ENCODE measurements around the gene FNDC7. TPM values are rescaled to one million over a fixed set of nuclear protein-coding genes. Genes with fewer than 3 reads are reported as not detected.

Gene FNDC7, protein sequence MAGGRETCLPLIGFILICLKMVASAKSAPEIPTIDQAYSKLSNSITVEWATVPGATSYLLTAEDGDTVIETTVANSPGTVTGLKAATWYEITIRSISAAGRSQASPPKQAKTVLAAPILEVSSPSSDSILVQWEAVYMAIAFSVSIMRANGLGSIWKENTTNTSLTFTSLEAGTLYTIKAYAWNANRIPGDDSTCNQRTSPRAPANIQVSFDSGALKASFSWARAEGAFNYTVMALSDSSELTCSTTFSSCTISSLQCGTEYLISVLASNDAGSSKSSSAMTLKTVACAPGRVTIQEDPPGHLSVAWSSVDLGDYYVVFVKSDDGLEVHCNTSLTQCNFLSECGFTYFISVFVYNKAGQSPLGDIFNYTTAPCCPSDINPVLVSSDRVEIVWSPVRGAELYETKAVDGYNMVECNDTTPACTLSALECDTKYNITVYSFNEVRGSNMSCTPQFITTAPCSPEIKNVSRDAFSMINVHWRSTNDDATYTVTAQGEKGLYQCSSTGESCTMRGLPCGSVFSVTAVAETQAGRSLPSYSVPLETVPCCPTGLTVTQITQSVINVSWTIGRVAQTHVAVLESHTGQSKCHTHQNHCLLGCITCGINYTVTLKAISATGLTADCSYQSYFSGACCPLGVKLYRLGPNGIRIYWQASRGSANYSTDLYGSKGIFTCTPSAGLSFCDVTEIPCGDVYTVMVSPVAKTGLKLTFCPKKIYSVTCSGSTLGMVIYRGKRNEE
- 0.34 and 0.37 TPM in 2 replicates for total RNA-seq (ENCODE audit: low replicate concordance)

DNA sequence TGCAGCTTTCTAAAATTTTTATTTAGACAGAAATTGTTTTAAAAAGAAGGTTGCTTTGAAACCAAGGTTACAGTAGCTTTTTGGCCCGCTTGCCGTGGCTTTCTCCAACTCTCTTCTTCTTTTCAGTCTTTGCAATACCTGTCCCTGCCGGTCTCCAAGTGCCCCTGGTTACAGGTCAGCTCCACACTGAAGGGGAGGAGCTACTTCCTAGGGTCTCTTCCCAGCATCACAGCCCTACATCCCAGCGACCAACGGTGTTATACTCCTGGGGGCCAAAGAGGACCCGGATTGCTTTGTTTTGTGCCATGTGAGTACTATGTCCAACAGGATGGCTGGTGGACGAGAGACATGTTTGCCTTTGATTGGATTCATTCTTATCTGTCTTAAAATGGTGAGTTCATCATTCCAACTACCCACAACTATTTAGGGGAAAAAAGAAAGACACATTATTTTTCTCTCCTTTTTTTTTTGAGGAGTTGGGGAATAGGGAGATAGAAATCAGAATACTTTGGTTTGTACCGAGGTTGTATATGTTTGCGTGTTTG, at the start of gene FNDC7:
Gene FNDC7, plus strand, starts transcription at position 303 of the 545 bp plus-strand sequence. Its CDS starts 26 bp downstream, at position 329.
- TF ChIP-seq EZH2phosphoT487 (IDR thresholded peaks at IDR 0.05), result no peak
- TF ChIP-seq EZH2 (IDR thresholded peaks at IDR 0.05), result no peak
- TF ChIP-seq, protein P1, sequence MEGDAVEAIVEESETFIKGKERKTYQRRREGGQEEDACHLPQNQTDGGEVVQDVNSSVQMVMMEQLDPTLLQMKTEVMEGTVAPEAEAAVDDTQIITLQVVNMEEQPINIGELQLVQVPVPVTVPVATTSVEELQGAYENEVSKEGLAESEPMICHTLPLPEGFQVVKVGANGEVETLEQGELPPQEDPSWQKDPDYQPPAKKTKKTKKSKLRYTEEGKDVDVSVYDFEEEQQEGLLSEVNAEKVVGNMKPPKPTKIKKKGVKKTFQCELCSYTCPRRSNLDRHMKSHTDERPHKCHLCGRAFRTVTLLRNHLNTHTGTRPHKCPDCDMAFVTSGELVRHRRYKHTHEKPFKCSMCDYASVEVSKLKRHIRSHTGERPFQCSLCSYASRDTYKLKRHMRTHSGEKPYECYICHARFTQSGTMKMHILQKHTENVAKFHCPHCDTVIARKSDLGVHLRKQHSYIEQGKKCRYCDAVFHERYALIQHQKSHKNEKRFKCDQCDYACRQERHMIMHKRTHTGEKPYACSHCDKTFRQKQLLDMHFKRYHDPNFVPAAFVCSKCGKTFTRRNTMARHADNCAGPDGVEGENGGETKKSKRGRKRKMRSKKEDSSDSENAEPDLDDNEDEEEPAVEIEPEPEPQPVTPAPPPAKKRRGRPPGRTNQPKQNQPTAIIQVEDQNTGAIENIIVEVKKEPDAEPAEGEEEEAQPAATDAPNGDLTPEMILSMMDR (IDR thresholded peaks at IDR 0.05), result no peak
- no peak within 1 kb of the TSS for H3K4me3 ChIP-seq
- H3K4me1 ChIP-seq, result peaks cover 4% of the 10 kb centered on the region
- no peak within 1 kb of the TSS for H3K4me3 Mint-ChIP-seq
- H3K36me3 ChIP-seq, result no peaks in the 10 kb centered on the region
- H3K4me2 ChIP-seq, result no peak within 1 kb of the TSS
- no peaks in the 10 kb centered on the region for H3K79me2 ChIP-seq (ENCODE audit: low read depth)
- no peak within 1 kb of the TSS for H3K9ac ChIP-seq
- H4K20me1 ChIP-seq (ENCODE audit: low read depth), result no peaks in the 10 kb centered on the region
- no peaks in the 10 kb centered on the region for H3K27me3 ChIP-seq
- no peak within 1 kb of the TSS for H3K27ac Mint-ChIP-seq
- no peak within 1 kb of the TSS for H3K27ac ChIP-seq
- peak within 1 kb of the TSS; percentile 77 for H2AFZ ChIP-seq (replicated peaks)
- peaks cover 3% of the 10 kb centered on the region for H3F3A ChIP-seq (ENCODE audit: low read depth)
- peak; percentile 51 for DNase-seq (ENCODE audit: low spot score)
- H3K27me3 Mint-ChIP-seq (ENCODE audit: insufficient read depth, low read depth), result peaks cover 2% of the 10 kb centered on the region
- H3K9me3 ChIP-seq (ENCODE audit: low read depth), result no peaks in the 10 kb centered on the region
- no peaks in the 10 kb centered on the region for H3K9me3 Mint-ChIP-seq
- peaks cover 23% of the 10 kb centered on the region for H3K4me1 Mint-ChIP-seq
- H3K36me3 Mint-ChIP-seq, result no peaks in the 10 kb centered on the region

DNA sequence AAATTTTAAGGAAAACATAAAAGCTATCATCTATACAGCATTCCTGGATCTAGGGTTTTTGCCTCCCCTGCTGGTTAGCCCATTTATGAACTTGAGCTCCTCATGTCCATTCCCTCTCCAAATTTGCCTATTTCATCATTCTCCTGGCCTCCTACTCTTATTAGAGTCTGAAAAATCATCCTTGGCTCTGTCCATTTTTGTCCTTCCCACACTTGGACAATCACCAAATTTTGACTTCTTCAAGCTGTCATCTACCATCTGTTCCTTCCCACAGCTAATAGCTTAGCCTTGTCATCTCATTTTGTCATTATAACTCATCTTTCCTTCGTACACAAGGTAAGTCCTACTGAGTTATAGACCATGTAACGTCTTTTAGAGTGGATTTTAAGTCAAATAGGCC, 49.6 kb upstream of the FNDC7 start:
- Mint-ChIP-seq H3K27me3 (ENCODE audit: insufficient read depth, low read depth) (peaks cover 14% of the 10 kb centered on the region), H3K4me3 (no peak overlapping the region), H3K27ac (no peak overlapping the region), H3K9me3 (peaks cover 1% of the 10 kb centered on the region), H3K36me3 (no peaks in the 10 kb centered on the region), H3K4me1 (no peaks in the 10 kb centered on the region)
- Histone ChIP-seq H3K4me1 (no peaks in the 10 kb centered on the region), H3K79me2 (ENCODE audit: low read depth) (no peaks in the 10 kb centered on the region), H3K27ac (no peak overlapping the region), H4K20me1 (ENCODE audit: low read depth) (no peaks in the 10 kb centered on the region), H3K9ac (no peak overlapping the region), H3K4me3 (no peak overlapping the region), H3K9me3 (ENCODE audit: low read depth) (no peaks in the 10 kb centered on the region), H3K36me3 (no peaks in the 10 kb centered on the region), H3K4me2 (no peak overlapping the region), H3K27me3 (peaks cover 38% of the 10 kb centered on the region), H3F3A (ENCODE audit: low read depth) (peaks cover 8% of the 10 kb centered on the region), H2AFZ (replicated peaks) (no peak overlapping the region)
- no peak for DNase-seq (ENCODE audit: low spot score)
- TF ChIP-seq EZH2 (IDR thresholded peaks at IDR 0.05) (no peak), EZH2phosphoT487 (IDR thresholded peaks at IDR 0.05) (no peak)
- TF ChIP-seq, protein P1 (IDR thresholded peaks at IDR 0.05), result no peak

DNA sequence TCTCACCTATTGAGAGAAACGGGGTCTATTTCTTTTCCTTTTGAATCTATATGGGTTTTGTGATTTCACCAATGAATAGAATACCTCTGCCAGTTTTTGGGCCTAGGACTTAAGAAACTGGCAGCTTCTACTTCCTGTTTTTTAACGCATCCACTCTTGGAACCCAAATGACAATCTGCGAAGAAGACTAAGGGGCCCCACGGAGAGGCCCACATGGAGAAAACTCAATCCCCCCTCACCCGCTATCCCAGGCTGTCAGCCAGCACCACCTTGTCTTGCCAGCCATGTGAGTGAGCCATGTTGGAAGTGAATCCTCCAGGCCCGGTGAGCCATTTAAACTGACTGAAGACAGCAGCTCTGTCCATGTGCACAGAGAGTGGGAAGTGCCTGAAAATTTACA, 48.2 kb upstream of the FNDC7 start:
- Histone ChIP-seq H3K36me3 (no peaks in the 10 kb centered on the region), H3K4me3 (no peak overlapping the region), H3K79me2 (ENCODE audit: low read depth) (no peaks in the 10 kb centered on the region), H3K9me3 (ENCODE audit: low read depth) (no peaks in the 10 kb centered on the region), H3K4me2 (no peak overlapping the region), H3F3A (ENCODE audit: low read depth) (peaks cover 8% of the 10 kb centered on the region), H3K9ac (no peak overlapping the region), H3K4me1 (no peaks in the 10 kb centered on the region), H3K27ac (no peak overlapping the region), H4K20me1 (ENCODE audit: low read depth) (no peaks in the 10 kb centered on the region), H2AFZ (replicated peaks) (no peak overlapping the region), H3K27me3 (peaks cover 38% of the 10 kb centered on the region)
- H3K9me3 Mint-ChIP-seq, result peaks cover 1% of the 10 kb centered on the region
- no peak for TF ChIP-seq EZH2phosphoT487 (IDR thresholded peaks at IDR 0.05)
- TF ChIP-seq, protein P1 (IDR thresholded peaks at IDR 0.05), result no peak
- TF ChIP-seq EZH2 (IDR thresholded peaks at IDR 0.05), result no peak
- H3K4me3 Mint-ChIP-seq, result no peak overlapping the region
- no peak for DNase-seq (ENCODE audit: low spot score)
- H3K27ac Mint-ChIP-seq, result no peak overlapping the region
- no peaks in the 10 kb centered on the region for H3K4me1 Mint-ChIP-seq
- peaks cover 14% of the 10 kb centered on the region for H3K27me3 Mint-ChIP-seq (ENCODE audit: insufficient read depth, low read depth)
- no peaks in the 10 kb centered on the region for H3K36me3 Mint-ChIP-seq
